ENCODE measurements around the gene CCDC40. TPM values are rescaled to one million over a fixed set of nuclear protein-coding genes. Genes with fewer than 3 reads are reported as not detected.

Gene CCDC40
- total RNA-seq, 1 donor from 2014 or later: 9.5 TPM

GRCh38 chr17:80122926-80123505 lies 86.6 kb downstream of the CCDC40 start:
- no peak for TF ChIP-seq CTCF (IDR thresholded peaks at IDR 0.05)
- peaks cover 10% of the 10 kb centered on the region for H3K27me3 Mint-ChIP-seq (ENCODE audit: unreplicated experiment)
- H3K9me3 Mint-ChIP-seq (ENCODE audit: unreplicated experiment): no peaks in the 10 kb centered on the region
- H3K27ac Mint-ChIP-seq (ENCODE audit: unreplicated experiment): no peak overlapping the region
- H3K4me3 Mint-ChIP-seq (ENCODE audit: unreplicated experiment): no peak overlapping the region
- no peak for DNase-seq (ENCODE audit: extremely low spot score, unreplicated experiment)
- H3K36me3 Mint-ChIP-seq (ENCODE audit: unreplicated experiment): no peaks in the 10 kb centered on the region
- no peaks in the 10 kb centered on the region for H3K4me1 Mint-ChIP-seq (ENCODE audit: unreplicated experiment)

GRCh38 chr17:80123791-80124190 lies 87.3 kb downstream of the CCDC40 start:
- Mint-ChIP-seq H3K4me1 (ENCODE audit: unreplicated experiment) (no peaks in the 10 kb centered on the region), H3K9me3 (ENCODE audit: unreplicated experiment) (no peaks in the 10 kb centered on the region), H3K27me3 (ENCODE audit: unreplicated experiment) (peaks cover 17% of the 10 kb centered on the region), H3K4me3 (ENCODE audit: unreplicated experiment) (no peak overlapping the region), H3K36me3 (ENCODE audit: unreplicated experiment) (no peaks in the 10 kb centered on the region), H3K27ac (ENCODE audit: unreplicated experiment) (no peak overlapping the region)
- TF ChIP-seq CTCF (IDR thresholded peaks at IDR 0.05): no peak
- no peak for DNase-seq (ENCODE audit: extremely low spot score, unreplicated experiment)

- H3K4me3 Mint-ChIP-seq (ENCODE audit: unreplicated experiment): no peak overlapping the region
- no peaks in the 10 kb centered on the region for H3K36me3 Mint-ChIP-seq (ENCODE audit: unreplicated experiment)
- peaks cover 23% of the 10 kb centered on the region for H3K27me3 Mint-ChIP-seq (ENCODE audit: unreplicated experiment)
- TF ChIP-seq CTCF (IDR thresholded peaks at IDR 0.05): peak; percentile 33
- H3K9me3 Mint-ChIP-seq (ENCODE audit: unreplicated experiment): no peaks in the 10 kb centered on the region
- DNase-seq (ENCODE audit: extremely low spot score, unreplicated experiment): no peak
- no peaks in the 10 kb centered on the region for H3K4me1 Mint-ChIP-seq (ENCODE audit: unreplicated experiment)
- H3K27ac Mint-ChIP-seq (ENCODE audit: unreplicated experiment): no peak overlapping the region
Measured at GRCh38 chr17:80124351-80124981, 88.0 kb downstream of the CCDC40 start.

- no peak for TF ChIP-seq CTCF (IDR thresholded peaks at IDR 0.05)
- Mint-ChIP-seq H3K4me3 (ENCODE audit: unreplicated experiment) (no peak overlapping the region), H3K9me3 (ENCODE audit: unreplicated experiment) (no peaks in the 10 kb centered on the region), H3K27ac (ENCODE audit: unreplicated experiment) (no peak overlapping the region), H3K36me3 (ENCODE audit: unreplicated experiment) (no peaks in the 10 kb centered on the region), H3K4me1 (ENCODE audit: unreplicated experiment) (no peaks in the 10 kb centered on the region), H3K27me3 (ENCODE audit: unreplicated experiment) (peaks cover 29% of the 10 kb centered on the region)
- DNase-seq (ENCODE audit: extremely low spot score, unreplicated experiment): no peak
Measured at GRCh38 chr17:80125656-80126448, 89.4 kb downstream of the CCDC40 start.

GRCh38 chr17:80126449-80126715 lies 89.9 kb downstream of the CCDC40 start:
- peaks cover 29% of the 10 kb centered on the region for H3K27me3 Mint-ChIP-seq (ENCODE audit: unreplicated experiment)
- no peaks in the 10 kb centered on the region for H3K4me1 Mint-ChIP-seq (ENCODE audit: unreplicated experiment)
- H3K36me3 Mint-ChIP-seq (ENCODE audit: unreplicated experiment): no peaks in the 10 kb centered on the region
- no peak overlapping the region for H3K4me3 Mint-ChIP-seq (ENCODE audit: unreplicated experiment)
- no peak for TF ChIP-seq CTCF (IDR thresholded peaks at IDR 0.05)
- no peak overlapping the region for H3K27ac Mint-ChIP-seq (ENCODE audit: unreplicated experiment)
- H3K9me3 Mint-ChIP-seq (ENCODE audit: unreplicated experiment): no peaks in the 10 kb centered on the region
- no peak for DNase-seq (ENCODE audit: extremely low spot score, unreplicated experiment)
